OCI-LY1 (cell line): Measurements from ENCODE around the gene MACROD2.

Source experiments
- H2AFZ ChIP-seq: fragments of 200-600 bp; sonication (generic), shearing (Covaris generic); 2 replicates; pipeline ENCODE4 v1.6.0; 2014; ENCODE audit warnings: antibody characterized with exemption, mild to moderate bottlenecking, low read length
- H3F3A ChIP-seq: fragments of 200-600 bp; sonication (generic), shearing (Covaris generic); 2 replicates; pipeline ENCODE4 v1.6.0; 2014; ENCODE audit warnings: mild to moderate bottlenecking, antibody characterized with exemption, low read length, moderate library complexity; ENCODE audit not compliant: insufficient read depth
- H3K27ac ChIP-seq: fragments of 200-600 bp; sonication (generic); 2 replicates; pipeline ENCODE4 v1.5.1; 2014; ENCODE audit warnings: low read length, mixed run types, mild to moderate bottlenecking, low read depth; ENCODE audit not compliant: poor library complexity, severe bottlenecking
- H3K27me3 ChIP-seq: fragments of 200-600 bp; sonication (generic); 2 replicates; pipeline ENCODE4 v1.6.0; 2014; ENCODE audit warnings: antibody characterized with exemption, mild to moderate bottlenecking, low read length, moderate library complexity; ENCODE audit not compliant: insufficient read depth
- H3K36me3 ChIP-seq: fragments of 200-600 bp; sonication (generic); 2 replicates; pipeline ENCODE4 v1.6.1; 2014; ENCODE audit warnings: mild to moderate bottlenecking, antibody characterized with exemption, low read length, moderate library complexity, mixed read lengths; ENCODE audit not compliant: insufficient read depth
- H3K4me1 ChIP-seq: fragments of 200-600 bp; sonication (generic); 2 replicates; pipeline ENCODE4 v1.5.1; 2014; ENCODE audit warnings: mild to moderate bottlenecking, low read length, moderate library complexity; ENCODE audit not compliant: insufficient read depth, severe bottlenecking
- H3K4me2 ChIP-seq: fragments of 200-600 bp; sonication (generic), shearing (Covaris generic); 2 replicates; pipeline ENCODE4 v1.6.1; 2014; ENCODE audit warnings: low read length
- H3K4me3 ChIP-seq: fragments of 200-600 bp; sonication (generic); 2 replicates; pipeline ENCODE4 v1.5.1; 2014; ENCODE audit warnings: low read length, low read depth, mild to moderate bottlenecking, mixed read lengths; ENCODE audit not compliant: poor library complexity, severe bottlenecking
- H3K79me2 ChIP-seq: fragments of 200-600 bp; shearing (Covaris generic); 2 replicates; pipeline ENCODE4 v1.6.1; 2016; ENCODE audit warnings: mixed run types, low read length, mixed read lengths; ENCODE audit not compliant: insufficient read depth
- H3K9ac ChIP-seq: fragments of 200-600 bp; sonication (generic), shearing (Covaris generic); 2 replicates; pipeline ENCODE4 v1.6.1; 2014; ENCODE audit warnings: mild to moderate bottlenecking, low read length, mixed read lengths
- H3K9me2 ChIP-seq: fragments of 200-600 bp; sonication (generic), shearing (Covaris generic); 2 replicates; pipeline ENCODE4 v1.6.1; 2014; ENCODE audit warnings: low read depth, mild to moderate bottlenecking, low read length, mixed read lengths
- H3K9me3 ChIP-seq: fragments of 200-600 bp; shearing (Covaris generic); 2 replicates; pipeline ENCODE4 v1.6.1; 2014; ENCODE audit warnings: low read length, mixed read lengths
- H4K20me1 ChIP-seq: fragments of 200-600 bp; sonication (generic), shearing (Covaris generic); 2 replicates; pipeline ENCODE4 v1.6.0; 2016; ENCODE audit warnings: mild to moderate bottlenecking, low read length; ENCODE audit not compliant: insufficient read depth
- CTCF ChIP-seq: fragments of 200-600 bp; sonication (generic), shearing (Covaris generic); IDR thresholded peaks from 2 replicates; pipeline ENCODE4 v1.5.1; 2017; ENCODE audit warnings: mild to moderate bottlenecking, antibody characterized with exemption, low read length, moderate library complexity, mixed read lengths
- EZH2 ChIP-seq: fragments of 200-600 bp; sonication (generic), shearing (Covaris generic); IDR thresholded peaks from 2 replicates; pipeline ENCODE4 v1.8.0; 2017; ENCODE audit warnings: borderline replicate concordance, mixed run types, mild to moderate bottlenecking, antibody characterized with exemption, low read length, moderate library complexity, mixed read lengths

Gene MACROD2

DNA sequence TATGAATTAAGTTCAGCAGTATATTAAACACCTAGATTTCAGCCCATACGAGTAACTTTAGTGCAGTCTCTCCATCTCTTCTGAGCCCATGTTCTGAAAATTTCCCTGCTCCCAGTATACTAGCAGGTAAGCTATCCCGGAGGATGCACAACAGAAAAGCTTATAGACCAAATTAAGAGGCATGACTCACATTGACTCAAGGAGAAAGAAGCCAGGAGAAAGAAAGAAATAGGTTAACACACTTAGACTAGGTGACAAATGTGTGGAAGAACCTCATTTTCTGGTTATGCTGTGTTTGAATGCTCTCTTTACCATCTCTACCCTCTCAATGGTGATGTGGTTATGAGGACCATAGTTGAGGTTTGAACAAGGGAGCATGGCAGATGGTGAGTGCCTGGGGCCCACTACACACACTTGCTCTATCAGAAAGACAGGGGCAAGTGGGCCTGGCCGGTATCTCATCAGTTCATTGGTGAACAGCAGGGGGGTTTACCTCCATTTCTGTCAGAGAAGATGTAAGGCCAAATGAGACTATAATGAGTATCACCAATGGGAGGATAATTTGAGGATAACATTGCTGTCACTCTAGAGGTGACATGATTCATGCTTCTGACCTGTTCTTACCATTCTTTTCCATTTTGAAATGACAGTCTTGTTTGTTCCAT, 1244.4 kb downstream of the MACROD2 start:
- H3K9me3 ChIP-seq: no peaks in the 10 kb centered on the region
- no peak overlapping the region for H3K4me3 ChIP-seq
- H3K27me3 ChIP-seq: no peaks in the 10 kb centered on the region
- no peak overlapping the region for H3K9ac ChIP-seq
- H3K79me2 ChIP-seq: no peaks in the 10 kb centered on the region
- H2AFZ ChIP-seq: no peak overlapping the region
- H3K36me3 ChIP-seq: no peaks in the 10 kb centered on the region
- H3F3A ChIP-seq: no peaks in the 10 kb centered on the region
- no peak overlapping the region for H3K27ac ChIP-seq
- no peak overlapping the region for H3K4me2 ChIP-seq
- no peaks in the 10 kb centered on the region for H4K20me1 ChIP-seq
- no peaks in the 10 kb centered on the region for H3K9me2 ChIP-seq
- no peaks in the 10 kb centered on the region for H3K4me1 ChIP-seq
- TF ChIP-seq EZH2 (no peak), CTCF (no peak)

DNA sequence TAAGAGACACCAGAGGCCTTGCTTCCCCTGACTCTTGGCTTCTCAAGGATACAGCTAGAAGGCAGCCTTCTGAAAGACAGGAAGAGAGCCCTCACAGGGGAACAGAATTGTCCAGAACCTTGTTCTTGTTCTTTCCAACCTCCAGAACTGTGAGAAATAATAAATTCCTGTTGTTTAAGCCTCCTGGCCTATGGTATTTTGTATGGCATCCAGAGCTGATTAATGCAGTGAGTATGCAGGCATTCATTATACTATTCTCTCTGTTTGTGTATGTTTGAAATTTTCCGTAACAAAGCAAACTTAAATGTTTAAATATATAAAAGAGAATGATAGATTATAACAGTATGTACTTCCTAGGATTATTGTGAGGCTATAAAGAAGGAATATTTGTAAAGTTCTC, 1245.5 kb downstream of the MACROD2 start:
- no peaks in the 10 kb centered on the region for H3K27me3 ChIP-seq
- H3K9me2 ChIP-seq: no peaks in the 10 kb centered on the region
- H3K9ac ChIP-seq: no peak overlapping the region
- no peaks in the 10 kb centered on the region for H4K20me1 ChIP-seq
- H3K36me3 ChIP-seq: no peaks in the 10 kb centered on the region
- no peak overlapping the region for H3K4me3 ChIP-seq
- no peaks in the 10 kb centered on the region for H3K79me2 ChIP-seq
- no peaks in the 10 kb centered on the region for H3K4me1 ChIP-seq
- H3F3A ChIP-seq: no peaks in the 10 kb centered on the region
- H3K27ac ChIP-seq: no peak overlapping the region
- no peak for TF ChIP-seq EZH2
- no peak for TF ChIP-seq CTCF
- no peaks in the 10 kb centered on the region for H3K9me3 ChIP-seq
- no peak overlapping the region for H2AFZ ChIP-seq
- no peak overlapping the region for H3K4me2 ChIP-seq

- Histone ChIP-seq H3K4me2 (no peak overlapping the region), H3K36me3 (no peaks in the 10 kb centered on the region), H2AFZ (no peak overlapping the region), H3K4me3 (no peak overlapping the region), H4K20me1 (no peaks in the 10 kb centered on the region), H3F3A (no peaks in the 10 kb centered on the region), H3K9ac (no peak overlapping the region), H3K79me2 (no peaks in the 10 kb centered on the region), H3K27me3 (no peaks in the 10 kb centered on the region), H3K9me2 (no peaks in the 10 kb centered on the region), H3K9me3 (no peaks in the 10 kb centered on the region), H3K4me1 (no peaks in the 10 kb centered on the region), H3K27ac (no peak overlapping the region)
- TF ChIP-seq CTCF (no peak), EZH2 (no peak)
Observed at GRCh38 chr20:15241681-15242080, 1246.4 kb downstream of the MACROD2 start.
